Lung microvascular endothelial cell (primary cell): ENCODE measurements around the gene ZNF749. TPM values are rescaled to one million over a fixed set of nuclear protein-coding genes. Genes with fewer than 3 reads are reported as not detected.

Source experiments
- DNase-seq, 2 donors: peaks; one replicate each; pipeline versions ENCODE4 v3.0.0 to v3.0.0-alpha.2; 2010; ENCODE audit warnings: low read depth in 2 of 2
- total RNA-seq: library from RNA; depleted of rRNA; stranded (reverse); fragments of >200 nt; gene quantifications from 2 replicates; pipeline ENCODE4 v1.2.1, GENCODE V29; 2014

Gene ZNF749
- total RNA-seq, result 6.5 and 8.7 TPM in 2 replicates

GRCh38 chr19:57435062-57435978 is at the start of gene ZNF749:
Gene ZNF749, plus strand, starts transcription at chr19:57435325. Its CDS starts 254 bp downstream, at chr19:57435579.
- DNase-seq, result peak; percentile 98

DNA sequence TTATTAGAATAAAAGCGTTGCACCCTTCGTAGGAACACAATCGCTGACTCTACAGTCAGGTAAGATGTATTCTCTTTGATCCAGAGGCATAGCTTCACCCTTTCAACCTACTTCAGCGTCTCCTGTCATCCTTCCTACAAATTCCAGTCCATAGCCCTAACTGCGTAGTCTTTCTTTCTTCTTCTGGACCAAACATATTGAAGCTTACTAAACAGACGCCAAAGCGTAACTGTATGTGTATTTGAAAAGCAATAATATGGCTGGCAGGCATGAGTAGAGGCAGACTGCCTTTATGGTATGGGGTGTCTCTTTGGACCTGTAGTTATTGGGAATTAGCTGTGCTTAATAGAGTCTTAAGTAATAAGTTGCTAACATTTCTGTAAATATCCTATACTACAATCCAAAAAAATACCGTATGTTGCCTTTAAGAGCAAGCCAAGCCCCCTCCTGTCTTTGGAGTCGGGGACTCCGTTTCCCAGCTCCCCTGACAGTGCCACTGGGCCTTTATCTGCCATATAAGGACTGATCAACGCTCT is 45.9 kb upstream of the ZNF749 start:
- no peak for DNase-seq

- peak; percentile 99 for DNase-seq
These were observed 45.2 kb upstream of the ZNF749 start, which contains the start of gene ZNF548 for GRCh38 chr19:57389730-57390598. Gene ZNF548, plus strand, starts transcription at chr19:57389854. Its CDS starts 246 bp downstream, at chr19:57390100.

DNA sequence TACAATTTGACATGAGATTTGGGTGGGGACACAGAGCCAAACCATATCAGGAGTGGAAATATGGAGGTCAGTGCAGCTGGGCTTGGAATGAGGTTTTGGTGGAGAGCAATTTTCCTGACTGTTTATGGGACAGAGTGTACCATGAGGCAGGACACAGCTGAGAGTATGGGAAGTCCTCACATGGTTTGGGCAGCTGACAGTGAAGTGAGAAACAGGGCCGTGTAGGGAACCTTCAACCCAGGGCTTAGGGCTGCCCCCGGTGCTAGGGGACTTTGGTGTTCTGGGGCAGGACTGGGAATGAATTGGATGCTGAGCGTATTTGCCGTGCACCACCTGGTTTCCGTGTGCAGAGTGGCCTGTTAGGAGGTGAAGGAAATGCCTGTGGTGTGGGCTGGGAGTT is 39.4 kb upstream of the ZNF749 start:
- DNase-seq, result no peak

DNA sequence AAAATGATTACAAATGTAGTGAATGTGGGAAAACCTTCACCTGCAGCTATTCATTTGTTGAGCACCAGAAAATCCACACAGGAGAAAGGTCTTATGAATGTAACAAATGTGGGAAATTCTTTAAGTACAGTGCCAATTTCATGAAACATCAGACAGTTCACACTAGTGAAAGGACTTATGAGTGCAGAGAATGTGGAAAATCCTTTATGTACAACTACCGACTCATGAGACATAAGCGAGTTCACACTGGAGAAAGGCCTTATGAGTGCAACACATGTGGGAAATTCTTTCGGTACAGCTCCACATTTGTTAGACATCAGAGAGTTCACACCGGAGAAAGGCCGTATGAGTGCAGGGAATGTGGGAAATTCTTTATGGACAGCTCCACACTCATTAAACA is 36.3 kb upstream of the ZNF749 start:
- DNase-seq, result no peak

DNA sequence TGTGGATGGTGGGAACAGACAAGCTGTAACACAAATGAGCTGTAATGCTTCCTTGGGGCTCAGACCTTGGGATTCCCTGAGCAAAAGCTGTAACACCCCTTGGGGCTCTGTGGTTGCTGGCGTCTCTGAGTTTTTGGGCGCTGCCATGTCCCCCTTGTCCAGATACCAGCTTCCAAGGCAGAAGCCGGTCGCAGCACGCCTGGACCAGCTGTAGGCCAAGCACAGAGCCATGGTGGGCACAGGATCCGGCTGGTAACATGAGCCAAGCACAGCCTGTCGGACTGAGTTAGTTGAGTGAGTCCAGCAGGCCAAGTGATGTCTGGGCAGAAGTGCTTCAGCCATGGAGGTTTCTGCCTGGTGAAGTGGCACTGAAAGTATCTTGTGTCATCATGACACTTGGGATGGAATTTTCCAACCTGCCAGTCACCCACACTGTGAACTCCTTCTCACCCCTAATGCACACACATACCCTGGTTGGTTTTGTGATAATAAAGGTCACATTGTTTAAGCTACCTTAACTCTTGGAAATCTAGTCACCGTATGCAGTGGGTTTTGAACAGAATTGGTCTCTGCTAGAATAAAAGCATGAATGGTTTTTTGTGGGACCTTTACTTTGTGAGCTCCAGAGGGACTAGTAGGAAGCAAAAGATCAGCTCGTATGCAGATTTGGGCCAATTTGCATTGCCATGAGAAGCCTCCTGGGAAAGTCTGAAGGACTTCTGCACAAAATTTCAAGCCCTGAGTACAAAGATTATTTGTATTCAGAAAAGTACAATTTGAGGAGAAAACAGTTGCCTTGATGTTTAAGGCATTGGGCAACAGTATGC is 31.2 kb upstream of the ZNF749 start:
- no peak for DNase-seq

- DNase-seq, result peak; percentile 63 to 68
These were observed 28.5 kb upstream of the ZNF749 start for GRCh38 chr19:57406516-57407123.

DNA sequence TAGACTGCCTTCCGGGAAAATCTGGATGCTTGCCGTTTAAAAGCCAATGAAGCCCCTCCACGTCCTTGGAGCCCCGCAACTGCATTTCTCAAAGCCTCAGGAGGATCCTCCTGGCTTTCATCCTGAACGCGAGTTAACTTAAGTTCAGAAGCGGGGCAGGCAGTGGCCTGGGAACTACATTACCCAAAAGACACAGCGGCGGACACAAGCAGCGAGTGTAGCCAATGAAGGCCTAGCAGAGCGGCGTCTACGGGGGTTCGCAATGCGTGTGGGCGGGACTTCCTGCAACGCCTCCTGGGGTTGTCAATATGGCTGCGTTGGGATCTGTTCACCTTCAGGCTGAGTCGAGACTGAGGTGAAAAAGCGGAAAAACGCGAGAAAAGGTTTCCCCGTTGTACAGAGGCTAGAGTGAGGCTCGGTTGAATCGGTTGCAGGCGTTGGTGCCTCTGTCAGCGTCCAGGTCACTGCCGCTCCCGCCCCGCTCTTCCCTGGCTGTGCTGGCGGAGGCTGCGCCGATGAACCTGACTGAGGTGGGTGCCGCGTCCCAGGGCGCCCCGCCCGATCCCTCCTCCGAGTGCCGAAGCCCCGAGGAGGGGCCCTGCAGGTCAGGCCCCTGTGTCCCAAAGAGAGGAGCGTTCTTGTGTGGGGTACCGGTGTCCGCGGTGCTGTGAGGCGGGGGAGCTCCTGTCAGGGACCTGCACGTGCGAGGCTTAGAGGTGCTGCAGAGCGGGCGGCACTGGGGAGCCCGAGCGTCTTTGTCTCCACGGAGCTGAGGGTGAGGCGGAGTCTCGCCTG is 24.1 kb upstream of the ZNF749 start, which contains the start of gene ZNF17:
Gene ZNF17, plus strand, starts transcription at position 285 of the 795 bp plus-strand sequence. CDS start 2,455 bp downstream, outside the sequence.
- peak; percentile 95 for DNase-seq

DNA sequence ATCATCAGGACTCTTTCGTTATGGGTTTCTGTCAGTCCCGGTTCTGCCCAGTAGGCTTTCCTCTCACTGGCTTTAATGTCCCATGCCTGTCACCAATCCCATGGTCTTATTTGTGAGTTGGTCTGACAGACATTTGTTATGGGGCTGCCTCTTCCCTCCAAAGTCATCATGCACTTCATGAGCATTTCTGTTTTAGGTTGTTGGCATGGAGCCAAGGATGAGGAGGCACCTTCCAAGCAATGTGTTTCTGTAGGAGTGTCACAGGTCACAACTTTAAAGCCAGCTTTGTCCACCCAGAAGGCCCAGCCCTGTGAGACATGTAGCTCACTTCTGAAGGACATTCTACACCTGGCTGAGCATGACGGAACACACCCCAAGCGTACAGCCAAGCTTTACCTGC is 15.7 kb upstream of the ZNF749 start:
- DNase-seq, result no peak

- no peak for DNase-seq
These were observed 14.1 kb upstream of the ZNF749 start for GRCh38 chr19:57421037-57421436.

- no peak for DNase-seq
These were observed 601 bp upstream of the ZNF749 start for GRCh38 chr19:57434386-57435061.

DNA sequence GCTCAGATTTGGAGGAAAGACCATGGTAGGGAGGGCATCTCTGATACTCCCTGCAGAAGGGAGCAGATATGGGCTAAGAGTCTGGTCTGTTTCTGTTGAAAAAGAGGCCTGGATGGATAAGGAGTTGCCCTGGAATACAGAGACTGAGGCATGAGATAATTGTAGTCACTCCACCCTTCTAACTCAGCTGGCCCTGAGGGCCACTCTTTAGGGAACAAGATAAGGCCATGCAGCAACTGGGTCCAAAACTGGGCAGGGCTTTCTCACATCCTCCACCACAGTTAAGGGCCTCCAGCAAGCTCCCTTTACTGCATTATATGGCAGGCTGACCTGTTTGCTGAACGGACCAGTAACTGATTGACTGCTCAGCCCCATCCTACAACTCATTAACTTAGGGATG is 1.3 kb downstream of the ZNF749 start:
- no peak for DNase-seq

GRCh38 chr19:57437931-57438330 is 2.8 kb downstream of the ZNF749 start:
- DNase-seq, result peak in 1 of 2 donors; percentile 10

DNA sequence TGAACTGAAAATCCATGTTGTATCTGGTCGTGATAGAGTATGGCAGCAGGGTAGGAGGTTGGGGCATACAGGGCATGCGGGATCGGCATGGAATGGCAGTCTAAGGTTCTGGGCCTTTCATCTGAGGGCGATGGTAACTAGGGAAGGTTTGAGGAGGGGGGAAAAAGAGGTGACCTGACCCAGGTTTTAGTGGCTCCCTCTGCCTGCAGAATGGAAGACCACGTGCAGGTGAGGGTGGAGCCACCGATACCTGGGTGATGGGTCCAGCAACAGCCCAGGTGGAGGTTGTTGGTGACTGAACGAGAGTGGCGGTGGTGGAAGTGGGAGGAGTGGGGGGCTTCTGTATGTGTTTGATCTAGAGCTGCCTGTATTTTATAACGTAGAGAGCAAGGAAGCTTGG is 3.8 kb downstream of the ZNF749 start:
- DNase-seq, result no peak

DNA sequence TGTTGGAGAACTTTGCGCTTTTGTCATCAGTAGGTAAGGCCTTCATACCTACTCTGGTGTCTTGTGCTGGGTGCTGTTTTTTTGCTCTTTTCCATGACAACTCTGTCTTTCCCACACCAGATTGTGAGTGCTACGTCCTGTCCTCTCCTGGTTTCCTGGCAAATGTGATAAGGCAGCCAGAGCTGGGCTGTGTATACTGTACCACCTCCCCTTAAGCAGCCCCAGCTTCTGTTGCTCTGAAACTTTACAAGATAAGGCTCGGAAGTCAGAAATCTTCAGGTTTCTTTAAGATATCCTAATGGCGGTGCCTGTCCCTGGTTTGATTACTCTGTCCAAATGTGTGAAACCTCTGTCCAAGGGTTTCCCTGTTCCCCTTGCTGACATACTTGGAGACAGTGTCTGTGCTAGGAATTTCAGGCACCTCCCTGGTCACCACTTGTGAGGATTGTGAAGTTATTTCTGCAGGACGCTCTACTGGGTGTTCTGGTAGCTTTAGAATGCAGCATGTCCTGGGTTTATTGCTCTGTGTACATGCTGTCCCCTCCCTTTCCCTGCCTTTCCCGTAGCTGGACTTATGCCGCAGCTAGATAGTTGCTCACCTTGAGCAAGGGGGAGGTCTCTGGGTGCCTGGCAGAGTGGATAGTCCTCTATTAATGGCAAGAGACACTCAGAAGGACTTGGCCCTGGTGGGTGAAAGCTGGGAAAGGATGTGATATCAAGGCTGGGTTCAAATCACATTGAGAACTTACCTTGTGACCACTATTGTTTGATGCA is 7.0 kb downstream of the ZNF749 start:
- no peak for DNase-seq

DNA sequence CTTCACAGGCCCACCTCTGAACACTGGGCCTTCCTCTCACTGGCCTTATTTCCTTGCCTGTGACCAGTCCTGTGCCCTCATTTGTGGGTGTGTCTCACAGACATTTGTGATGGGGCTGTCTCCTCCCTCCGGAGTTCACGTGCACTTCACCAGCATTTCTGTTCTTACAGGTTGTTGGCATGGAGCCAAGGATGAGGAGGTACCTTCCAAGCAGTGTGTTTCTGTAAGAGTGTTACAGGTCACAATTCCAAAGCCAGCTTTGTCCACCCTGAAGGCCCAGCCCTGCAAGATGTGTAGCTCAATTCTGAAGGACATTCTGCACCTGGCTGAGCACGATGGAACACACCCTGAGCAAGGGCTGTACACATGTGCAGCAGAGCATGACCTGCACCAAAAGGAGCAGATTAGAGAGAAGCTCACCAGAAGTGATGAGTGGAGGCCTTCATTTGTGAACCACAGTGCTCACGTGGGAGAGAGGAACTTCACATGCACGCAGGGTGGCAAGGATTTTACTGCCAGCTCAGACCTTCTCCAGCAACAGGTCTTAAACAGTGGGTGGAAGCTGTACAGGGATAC is 8.1 kb downstream of the ZNF749 start:
- DNase-seq, result no peak

GRCh38 chr19:57452307-57452706 is 17.2 kb downstream of the ZNF749 start:
- DNase-seq, result no peak
